OCI-LY7 (cell line): Measurements from ENCODE around the gene LIG3. TPM values are rescaled to one million over a fixed set of nuclear protein-coding genes. Genes with fewer than 3 reads are reported as not detected.

Experiments
- BruUV-seq: library from RNA; stranded (reverse); fragments of 400-500 nt; replicated peaks from 2 replicates; lab custom pipeline; 2021; lab: Mats Ljungman, UMichigan
- CTCF ChIA-PET: fragments of 300-600 bp; sonication (Branson Sonifier 250); formaldehyde crosslinking; loops from one replicate; lab custom pipeline; 2022; ENCODE audit warnings: antibody characterized with exemption; ENCODE audit not compliant: unreplicated experiment; lab: Charles Lee
- POLR2A ChIA-PET: fragments of 300-600 bp; sonication (Branson Sonifier 250); formaldehyde crosslinking; loops from one replicate; lab custom pipeline; 2022; ENCODE audit warnings: antibody characterized with exemption; lab: Charles Lee
- DNase-seq: peaks from one replicate; pipeline ENCODE4 v3.0.0-alpha.2; 2015; ENCODE audit warnings: low spot score
- H2AFZ ChIP-seq: fragments of 200-600 bp; sonication (generic), shearing (Covaris generic); 2 replicates; pipeline ENCODE4 v1.6.1; 2014; ENCODE audit warnings: mild to moderate bottlenecking, antibody characterized with exemption, low read length, moderate library complexity
- H3K27ac ChIP-seq: fragments of 200-600 bp; sonication (generic); 2 replicates; pipeline ENCODE4 v1.5.1; 2014; ENCODE audit warnings: mixed run types, low read depth, mild to moderate bottlenecking, moderate library complexity, low read length, inconsistent platforms; ENCODE audit not compliant: poor library complexity, severe bottlenecking
- H3K36me3 ChIP-seq: fragments of 200-600 bp; sonication (generic); 2 replicates; pipeline ENCODE4 v1.6.1; 2014; ENCODE audit warnings: mild to moderate bottlenecking, antibody characterized with exemption, low read length, moderate library complexity, mixed read lengths; ENCODE audit not compliant: insufficient read depth
- H3K4me1 ChIP-seq: fragments of 200-600 bp; sonication (generic); 2 replicates; pipeline ENCODE4 v1.5.1; 2014; ENCODE audit warnings: mild to moderate bottlenecking, low read length; ENCODE audit not compliant: insufficient read depth, poor library complexity, severe bottlenecking
- H3K4me2 ChIP-seq: fragments of 200-600 bp; sonication (generic); 2 replicates; pipeline ENCODE4 v1.6.1; 2014; ENCODE audit warnings: mild to moderate bottlenecking, low read length
- H3K4me3 ChIP-seq: fragments of 200-600 bp; sonication (generic); 2 replicates; pipeline ENCODE4 v1.5.1; 2014; ENCODE audit warnings: mild to moderate bottlenecking, low read depth, low read length; ENCODE audit not compliant: poor library complexity, severe bottlenecking
- H3K79me2 ChIP-seq: fragments of 200-600 bp; sonication (generic); 2 replicates; pipeline ENCODE4 v1.6.1; 2016; ENCODE audit warnings: low read depth, mild to moderate bottlenecking, low read length, moderate library complexity, mixed read lengths; ENCODE audit not compliant: insufficient read depth
- H3K9me2 ChIP-seq: fragments of 200-600 bp; sonication (generic); 2 replicates; pipeline ENCODE4 v1.6.1; 2016; ENCODE audit warnings: mild to moderate bottlenecking, low read length, mixed read lengths; ENCODE audit not compliant: insufficient read depth
- H3K9me3 ChIP-seq: fragments of 200-600 bp; sonication (generic); 2 replicates; pipeline ENCODE4 v1.6.1; 2014; ENCODE audit warnings: mild to moderate bottlenecking, mixed run types, low read length, mixed read lengths
- H4K20me1 ChIP-seq: fragments of 200-600 bp; sonication (generic); 2 replicates; pipeline ENCODE4 v1.6.1; 2014; ENCODE audit warnings: mild to moderate bottlenecking, antibody characterized with exemption, low read length, moderate library complexity, mixed read lengths; ENCODE audit not compliant: insufficient read depth
- EZH2phosphoT487 ChIP-seq: fragments of 200-600 bp; sonication (generic); IDR thresholded peaks from 2 replicates; pipeline ENCODE4 v1.6.1; 2018; ENCODE audit warnings: low read depth, borderline replicate concordance, mild to moderate bottlenecking, mixed run types, antibody characterized with exemption, low read length, moderate library complexity, mixed read lengths
- intact Hi-C: fragments of 100-400 bp; cut with micrococcal nuclease; formaldehyde crosslinking; loops from one replicate; pipeline ENCODE4 v1.10.0; 2022; ENCODE audit not compliant: unreplicated experiment
- total RNA-seq, 2 experiments: library from RNA; depleted of rRNA in 1 of 2; stranded (reverse); fragments of >200 nt in 1 of 2; shearing (Covaris generic) in 1 of 2; gene quantifications; 2 replicates each; pipeline ENCODE4 v1.2.3, GENCODE V29; 2014 to 2022
- TF ChIP-seq, protein P1 (sequence below): fragments of 200-600 bp; sonication (generic); conservative IDR thresholded peaks from 2 replicates; pipeline ENCODE4 v1.5.1; 2014; ENCODE audit warnings: mild to moderate bottlenecking, antibody characterized with exemption, low read length, moderate library complexity, mixed read lengths

LIG3 gene
- total RNA-seq, 2 experiments from 2014 or later: 65.6 to 67.3 TPM

DNA sequence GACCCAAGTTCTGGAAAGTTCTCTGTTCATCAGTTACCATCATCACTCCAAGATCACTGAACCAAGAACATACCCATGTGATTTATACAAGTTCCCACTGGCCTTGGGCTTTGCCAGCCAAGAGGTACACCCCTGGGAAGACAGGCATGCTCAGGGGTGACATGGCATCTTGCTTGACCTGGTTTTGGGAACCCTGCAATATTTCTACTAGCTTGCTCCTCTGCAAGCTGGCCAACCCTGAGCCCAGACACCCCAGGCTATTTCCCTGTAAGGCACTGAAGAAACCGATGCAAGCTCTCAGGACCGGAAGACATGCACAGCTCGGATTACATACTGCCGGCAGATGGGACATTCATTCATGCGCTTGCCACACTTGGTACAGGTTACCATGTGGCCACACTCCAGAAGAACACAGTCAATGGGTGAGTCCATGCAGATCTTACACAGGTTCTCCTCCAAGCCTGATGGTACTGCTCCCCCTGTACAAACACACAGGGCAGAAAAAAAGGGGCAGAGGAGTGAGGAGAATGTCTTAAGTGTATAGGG is 31.4 kb downstream of the LIG3 start:
- BruUV-seq: TSS peak; percentile 33

DNA sequence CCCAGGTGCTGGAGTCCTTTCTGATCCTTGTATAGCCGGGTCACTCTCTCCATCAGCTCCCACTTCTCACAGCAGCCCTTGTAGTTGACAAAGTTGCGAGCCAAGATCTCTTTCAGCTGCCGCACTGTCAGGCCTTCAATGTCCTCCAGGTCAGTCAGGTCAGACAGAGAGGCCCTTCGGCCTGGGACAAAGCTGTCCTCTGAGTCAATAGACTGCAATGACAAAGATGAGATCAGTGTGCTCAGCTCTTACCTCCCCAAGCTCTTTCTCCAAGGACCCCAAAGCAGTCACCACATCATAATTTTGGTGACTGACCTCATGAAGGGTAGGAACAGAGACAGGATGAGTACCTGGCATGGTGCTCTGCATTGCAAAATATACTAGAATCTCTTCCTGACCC is 36.1 kb downstream of the LIG3 start:
- Histone ChIP-seq H2AFZ (no peak overlapping the region), H3K27ac (no peak overlapping the region), H3K4me2 (no peak overlapping the region), H3K79me2 (no peaks in the 10 kb centered on the region), H3K9me2 (no peaks in the 10 kb centered on the region), H3K36me3 (no peaks in the 10 kb centered on the region), H3K9me3 (no peaks in the 10 kb centered on the region), H3K4me1 (no peaks in the 10 kb centered on the region), H3K4me3 (no peak overlapping the region), H4K20me1 (no peaks in the 10 kb centered on the region; the same call in 1 of the 2 replicates)
- ChIA-PET POLR2A (no interaction called here), CTCF (no interaction called here)
- BruUV-seq: no TSS peak
- intact Hi-C loops: no loop called here
- TF ChIP-seq, protein P1, sequence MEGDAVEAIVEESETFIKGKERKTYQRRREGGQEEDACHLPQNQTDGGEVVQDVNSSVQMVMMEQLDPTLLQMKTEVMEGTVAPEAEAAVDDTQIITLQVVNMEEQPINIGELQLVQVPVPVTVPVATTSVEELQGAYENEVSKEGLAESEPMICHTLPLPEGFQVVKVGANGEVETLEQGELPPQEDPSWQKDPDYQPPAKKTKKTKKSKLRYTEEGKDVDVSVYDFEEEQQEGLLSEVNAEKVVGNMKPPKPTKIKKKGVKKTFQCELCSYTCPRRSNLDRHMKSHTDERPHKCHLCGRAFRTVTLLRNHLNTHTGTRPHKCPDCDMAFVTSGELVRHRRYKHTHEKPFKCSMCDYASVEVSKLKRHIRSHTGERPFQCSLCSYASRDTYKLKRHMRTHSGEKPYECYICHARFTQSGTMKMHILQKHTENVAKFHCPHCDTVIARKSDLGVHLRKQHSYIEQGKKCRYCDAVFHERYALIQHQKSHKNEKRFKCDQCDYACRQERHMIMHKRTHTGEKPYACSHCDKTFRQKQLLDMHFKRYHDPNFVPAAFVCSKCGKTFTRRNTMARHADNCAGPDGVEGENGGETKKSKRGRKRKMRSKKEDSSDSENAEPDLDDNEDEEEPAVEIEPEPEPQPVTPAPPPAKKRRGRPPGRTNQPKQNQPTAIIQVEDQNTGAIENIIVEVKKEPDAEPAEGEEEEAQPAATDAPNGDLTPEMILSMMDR: no peak
- TF ChIP-seq EZH2phosphoT487: no peak
- no peak for DNase-seq

More for the DNA sequence above, 31.4 kb downstream of the LIG3 start:
- CTCF ChIA-PET: no interaction called here
- intact Hi-C loops: loop anchor here (5.0 kb wide), 1 partner anchor 76 kb away; no protein-coding TSS in a partner anchor
- H3K4me3 ChIP-seq: no peak overlapping the region
- H3K27ac ChIP-seq: no peak overlapping the region
- no peak for DNase-seq
- no peak overlapping the region for H3K4me2 ChIP-seq
- TF ChIP-seq EZH2phosphoT487: no peak
- TF ChIP-seq, protein P1: no peak
- no peaks in the 10 kb centered on the region for H3K9me3 ChIP-seq
- no peaks in the 10 kb centered on the region for H3K4me1 ChIP-seq
- no peaks in the 10 kb centered on the region for H3K9me2 ChIP-seq
- POLR2A ChIA-PET: interaction anchor here (0.7 to 1.6 kb wide), 2 partner anchors 10 to 11 kb away, joined by 3 to 5 read pairs; no protein-coding TSS in a partner anchor
- H3K36me3 ChIP-seq: peaks cover 8% of the 10 kb centered on the region; the same call in 1 of the 2 replicates
- H2AFZ ChIP-seq: no peak overlapping the region
- H3K79me2 ChIP-seq: no peaks in the 10 kb centered on the region
- no peaks in the 10 kb centered on the region for H4K20me1 ChIP-seq

- H3K9me2 ChIP-seq: no peaks in the 10 kb centered on the region
- H4K20me1 ChIP-seq: no peaks in the 10 kb centered on the region; the same call in 1 of the 2 replicates
- no peak for DNase-seq
- H3K4me2 ChIP-seq: no peak overlapping the region
- POLR2A ChIA-PET: no interaction called here
- H3K4me1 ChIP-seq: no peaks in the 10 kb centered on the region
- no peak overlapping the region for H3K4me3 ChIP-seq
- no TSS peak for BruUV-seq
- CTCF ChIA-PET: no interaction called here
- intact Hi-C loops: no loop called here
- H2AFZ ChIP-seq: no peak overlapping the region
- TF ChIP-seq EZH2phosphoT487: no peak
- TF ChIP-seq, protein P1: no peak
- H3K9me3 ChIP-seq: no peaks in the 10 kb centered on the region
- no peaks in the 10 kb centered on the region for H3K79me2 ChIP-seq
- H3K27ac ChIP-seq: no peak overlapping the region
- no peaks in the 10 kb centered on the region for H3K36me3 ChIP-seq
These were observed 36.7 kb downstream of the LIG3 start for GRCh38 chr17:35017021-35017420.
